GM12878 (cell line): Measurements from ENCODE around the gene MPRIP. TPM values are rescaled to one million over a fixed set of nuclear protein-coding genes. Genes with fewer than 3 reads are reported as not detected.

Source experiments
- ATAC-seq: fragments of 200-7000 bp; cut with Tn5 transposase; 3 replicates; pipeline ENCODE4 v1.9.1; 2020; ENCODE audit warnings: mild to moderate bottlenecking, moderate library complexity
- BruUV-seq: library from RNA; stranded (reverse); fragments of 400-500 nt; replicated peaks from 2 replicates; lab custom pipeline; 2021; lab: Mats Ljungman, UMichigan
- CTCF ChIA-PET: fragments of 300-600 bp; sonication (Branson Sonifier 250); formaldehyde crosslinking; extraction: SDS; loops from one replicate; lab custom pipeline; 2021; ENCODE audit warnings: inconsistent platforms; lab: Yijun Ruan, JAX
- POLR2A ChIA-PET: fragments of 350-600 bp; formaldehyde crosslinking; extraction: SDS; loops from one replicate; lab custom pipeline; 2021; ENCODE audit warnings: inconsistent platforms; lab: Charles Lee
- RAD21 ChIA-PET: fragments of 300-600 bp; sonication (Branson Sonifier 250); formaldehyde crosslinking; loops from one replicate; lab custom pipeline; 2023; ENCODE audit warnings: antibody characterized with exemption; ENCODE audit not compliant: unreplicated experiment; lab: Charles Lee
- SMC1A ChIA-PET: fragments of 300-600 bp; sonication (Branson Sonifier 250); formaldehyde crosslinking; loops from one replicate; lab custom pipeline; 2023; ENCODE audit not compliant: unreplicated experiment, uncharacterized antibody; lab: Charles Lee
- DNase-seq: peaks from one replicate; pipeline ENCODE4 v3.0.0-alpha.2; 2011; ENCODE audit warnings: low read depth, low spot score
- FAIRE-seq: peaks from 3 replicates; lab custom pipeline; 2011; peaks lifted over from hg19 to GRCh38; lab: Jason Lieb, UNC
- H2AFZ ChIP-seq: 2 replicates; pipeline ENCODE4 v1.6.0; 2011; ENCODE audit warnings: low read depth, low read length, control low read depth; ENCODE audit not compliant: control insufficient read depth
- H3K27ac ChIP-seq: 2 replicates; pipeline ENCODE4 v1.5.1; 2011; ENCODE audit warnings: control low read depth; ENCODE audit not compliant: control insufficient read depth, insufficient read depth
- H3K27me3 ChIP-seq, 2 experiments: replicated peaks in 1 of 2; 2 replicates each; pipeline versions ENCODE4 v1.6.0 to v1.6.1; 2011; ENCODE audit warnings: low read length in 1 of 2; ENCODE audit not compliant: control insufficient read depth in 2 of 2, insufficient read depth in 2 of 2
- H3K36me3 ChIP-seq, 2 experiments: 2 replicates each; pipeline ENCODE4 v1.5.1; 2011; ENCODE audit warnings: low read length in 1 of 2; ENCODE audit not compliant: control insufficient read depth in 2 of 2, insufficient read depth in 2 of 2
- H3K4me1 ChIP-seq: 2 replicates; pipeline ENCODE4 v1.6.1; 2011; ENCODE audit warnings: mild to moderate bottlenecking, low read length, moderate library complexity, mixed read lengths; ENCODE audit not compliant: control insufficient read depth, insufficient read depth
- H3K4me2 ChIP-seq: 2 replicates; pipeline ENCODE4 v1.6.0; 2011; ENCODE audit warnings: control low read depth; ENCODE audit not compliant: control insufficient read depth, insufficient read depth
- H3K4me3 ChIP-seq: fragments of 200-600 bp; sonication (generic); 2 replicates; pipeline ENCODE4 v1.5.1; 2016
- H3K79me2 ChIP-seq: 2 replicates; pipeline ENCODE4 v1.6.0; 2011; ENCODE audit warnings: low read length; ENCODE audit not compliant: control insufficient read depth, insufficient read depth
- H3K9ac ChIP-seq: 2 replicates; pipeline ENCODE4 v1.8.0; 2011; ENCODE audit warnings: low read length, control low read depth, mixed read lengths; ENCODE audit not compliant: control insufficient read depth, insufficient read depth
- H3K9me3 ChIP-seq: replicated peaks from 3 replicates; pipeline ENCODE4 v1.5.1; 2011; ENCODE audit warnings: mild to moderate bottlenecking, low read length; ENCODE audit not compliant: control insufficient read depth, insufficient read depth
- H4K20me1 ChIP-seq: 2 replicates; pipeline ENCODE4 v1.6.0; 2011; ENCODE audit not compliant: control insufficient read depth, insufficient read depth
- BRCA1 ChIP-seq: IDR thresholded peaks from 2 replicates; pipeline ENCODE4 v1.6.1; 2011; ENCODE audit warnings: low read depth, low read length, improper control_type of control experiment
- CEBPB ChIP-seq, 2 experiments: fragments of 150-350 bp in 1 of 2; IDR thresholded peaks; 2 replicates each; pipeline ENCODE4 v1.6.1; 2012 to 2014; ENCODE audit warnings: low read depth in 2 of 2, low read length in 2 of 2, borderline replicate concordance in 1 of 2, inconsistent platforms in 1 of 2
- CREM ChIP-seq: IDR thresholded peaks from 2 replicates; pipeline ENCODE4 v1.6.1; 2014; ENCODE audit warnings: antibody characterized with exemption, low read depth
- EGR1 ChIP-seq, 2 experiments: IDR thresholded peaks; 1 replicate in 1 of 2; 2 replicates in 1 of 2; pipeline ENCODE4 v1.6.1; 2011 to 2012; ENCODE audit warnings: low read depth in 2 of 2, low read length in 2 of 2, borderline replicate concordance in 1 of 2, mild to moderate bottlenecking in 1 of 2, moderate library complexity in 1 of 2
- KAT2A ChIP-seq: conservative IDR thresholded peaks from 2 replicates; pipeline ENCODE4 v1.6.1; 2011; ENCODE audit warnings: low read depth, low read length; ENCODE audit not compliant: control insufficient read depth
- MEF2A ChIP-seq: IDR thresholded peaks from 2 replicates; pipeline ENCODE4 v1.6.1; 2011; ENCODE audit warnings: low read depth, mild to moderate bottlenecking, low read length, moderate library complexity; ENCODE audit not compliant: insufficient read depth
- RAD21 ChIP-seq: IDR thresholded peaks from 2 replicates; pipeline ENCODE4 v1.6.1; 2011; ENCODE audit warnings: mild to moderate bottlenecking, low read depth, low read length, moderate library complexity; ENCODE audit not compliant: insufficient read depth
- WRNIP1 ChIP-seq: IDR thresholded peaks from 2 replicates; pipeline ENCODE4 v1.6.1; 2011; ENCODE audit warnings: low read depth, low read length, improper control_type of control experiment, borderline replicate concordance
- ZNF24 ChIP-seq: fragments of 450-650 bp; IDR thresholded peaks from 2 replicates; pipeline ENCODE4 v1.6.1; 2017; ENCODE audit warnings: antibody characterized with exemption, mild to moderate bottlenecking
- WGBS: methylation state at CpG from one replicate; pipeline ENCODE4 v1.1.6; 2016; ENCODE audit warnings: low lambda C conversion rate; ENCODE audit not compliant: insufficient replicate concordance, insufficient coverage; ENCODE audit errors: missing lambda C conversion rate; 5-methylcytosine and 5-hydroxymethylcytosine counted together
- in situ Hi-C: fragments of 300-500 bp; cut with MboI; formaldehyde crosslinking; loops from 9 replicates; pipeline ENCODE4 v1.14.3; 2018; ENCODE audit warnings: mixed read lengths
- intact Hi-C: fragments of 100-400 bp; cut with micrococcal nuclease; formaldehyde crosslinking; loops from one replicate; pipeline ENCODE4 v1.14.2; 2022; ENCODE audit not compliant: unreplicated experiment
- polyA plus RNA-seq, 11 experiments: library from polyadenylated mRNA; depleted of rRNA in 4 of 11; unstranded in 6 of 11; stranded (reverse) in 5 of 11; fragments of >200 nt; fragmentation: Nextera tagmentation in 4 of 11; fragmentation: Illumina TruSeq in 1 of 11; extraction: Ambion mirVana in 4 of 11; extraction: Trizol in 1 of 11; gene quantifications; 1 replicate in 1 of 11; 2 replicates in 10 of 11; pipeline versions ENCODE4 v1.2.1 to v1.2.3, GENCODE V29; 2011 to 2016; ENCODE audit warnings: inconsistent platforms in 2 of 11, missing spikeins in 2 of 11, low read depth in 1 of 11
- total RNA-seq, 4 experiments: library from RNA; depleted of rRNA in 3 of 4; stranded (reverse); fragments of >200 nt in 3 of 4; fragmentation: Illumina TruSeq in 1 of 4; extraction: Trizol in 1 of 4; gene quantifications; 2 replicates each; pipeline versions ENCODE4 v1.2.1 to v1.2.3, GENCODE V29; 2013 to 2021
- TF ChIP-seq, protein P1 (sequence below): fragments of 150-350 bp; IDR thresholded peaks from 2 replicates; pipeline ENCODE4 v1.6.1; 2014; ENCODE audit warnings: mild to moderate bottlenecking, low read depth, low read length
- TF ChIP-seq, protein P2 (sequence below): fragments of 450-650 bp; IDR thresholded peaks from 2 replicates; pipeline ENCODE4 v1.6.1; 2017; ENCODE audit warnings: mild to moderate bottlenecking, moderate library complexity
- TF ChIP-seq, protein P3 (sequence below): fragments of 450-650 bp; IDR thresholded peaks from 2 replicates; pipeline ENCODE4 v1.6.1; 2017; ENCODE audit warnings: mild to moderate bottlenecking, moderate library complexity

The MPRIP gene
- total and polyA plus RNA-seq, 10 of the 15 experiments (the other 5 are each of a cell fraction or from before 2014, with no cell fraction given), result 16.5 to 168 (median 71.7) TPM

DNA sequence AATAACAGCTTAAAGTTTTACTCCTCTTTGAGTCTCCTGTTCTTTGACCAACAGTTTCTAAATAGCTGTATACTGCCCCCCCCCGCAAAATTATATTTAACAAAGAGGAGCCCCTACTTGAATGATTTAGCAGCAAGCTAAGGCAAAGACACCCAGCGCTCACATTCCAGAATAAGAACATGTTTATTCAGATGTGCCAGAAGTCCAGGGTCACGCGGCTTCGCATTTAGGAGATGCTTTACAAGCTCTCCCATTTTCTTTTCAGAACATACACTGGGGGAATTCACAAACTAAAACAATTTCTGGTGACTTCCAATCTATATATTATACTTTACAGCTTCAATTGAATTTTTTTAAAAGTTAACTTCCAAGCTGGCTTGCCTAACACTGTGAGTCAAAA lies 158.6 kb downstream of the MPRIP start (continued):
- TF ChIP-seq KAT2A, result no peak

DNA sequence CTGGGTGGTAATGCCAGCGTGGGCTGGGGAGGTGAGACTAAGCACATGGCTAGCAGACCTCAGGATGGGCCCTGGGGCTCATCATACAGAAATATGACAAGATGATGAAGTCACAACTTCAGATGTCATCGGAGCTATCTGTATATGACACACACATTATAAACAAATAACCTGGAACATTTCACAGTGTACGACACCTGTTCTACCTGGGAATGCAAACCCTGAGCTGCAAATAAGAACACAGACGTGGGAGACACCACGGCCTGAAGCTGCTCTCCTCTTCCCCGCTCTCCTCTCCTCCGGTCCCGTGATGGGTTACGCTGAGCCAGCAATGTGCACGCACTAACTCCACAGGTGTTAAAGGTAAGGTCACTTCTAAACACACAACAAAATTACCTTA lies 159.0 kb downstream of the MPRIP start:
- Histone ChIP-seq H3K4me2 (no peak overlapping the region), H3K36me3 (peaks cover 2 to 7% of the 10 kb centered on the region in 2 experiments), H3K27ac (no peak overlapping the region), H4K20me1 (no peaks in the 10 kb centered on the region), H3K9ac (no peak overlapping the region), H3K9me3 (no peaks in the 10 kb centered on the region), H3K27me3 (no peaks in the 10 kb centered on the region), H3K79me2 (peaks cover 32% of the 10 kb centered on the region), H3K4me3 (no peak overlapping the region), H3K4me1 (peaks cover 9% of the 10 kb centered on the region; the same call in 1 of the 2 replicates), H2AFZ (no peak overlapping the region)
- POLR2A ChIA-PET, result interaction anchor here (1.1 kb wide), 1 partner anchor 9 kb away, joined by 3 read pairs; no protein-coding TSS in a partner anchor
- no peak for FAIRE-seq
- WGBS, result 86% methylated on average over 10 of the region's 10 CpGs
- CTCF ChIA-PET, result interaction anchor here (0.7 to 1.1 kb wide), 2 partner anchors 41 to 57 kb away, joined by 3 read pairs; no protein-coding TSS in a partner anchor
- no peak for DNase-seq
- no peak for ATAC-seq
- in situ Hi-C loops (no loop called here), intact Hi-C loops (loop anchor here (10.0 kb wide), 2 partner anchors 104 to 196 kb away; partner anchors contain the start of gene NT5M)
- RAD21 ChIA-PET, result no interaction called here
- no TSS peak for BruUV-seq
- SMC1A ChIA-PET, result interaction anchor here (1.1 to 3.1 kb wide), 2 partner anchors 11 to 20 kb away, joined by 8 to 10 read pairs; no protein-coding TSS in a partner anchor
- TF ChIP-seq EGR1 (IDR thresholded peaks at IDR 0.05; ENCODE audit: borderline replicate concordance in 1 of 2, low read depth in 2 of 2, low read length in 2 of 2) (no peak), RAD21 (no peak), CEBPB (IDR thresholded peaks at IDR 0.05; ENCODE audit: borderline replicate concordance in 1 of 2, low read depth in 2 of 2, low read length in 2 of 2) (no peak), BRCA1 (no peak), MEF2A (no peak), ZNF24 (no peak), WRNIP1 (no peak), CREM (no peak)
- TF ChIP-seq, protein P1, sequence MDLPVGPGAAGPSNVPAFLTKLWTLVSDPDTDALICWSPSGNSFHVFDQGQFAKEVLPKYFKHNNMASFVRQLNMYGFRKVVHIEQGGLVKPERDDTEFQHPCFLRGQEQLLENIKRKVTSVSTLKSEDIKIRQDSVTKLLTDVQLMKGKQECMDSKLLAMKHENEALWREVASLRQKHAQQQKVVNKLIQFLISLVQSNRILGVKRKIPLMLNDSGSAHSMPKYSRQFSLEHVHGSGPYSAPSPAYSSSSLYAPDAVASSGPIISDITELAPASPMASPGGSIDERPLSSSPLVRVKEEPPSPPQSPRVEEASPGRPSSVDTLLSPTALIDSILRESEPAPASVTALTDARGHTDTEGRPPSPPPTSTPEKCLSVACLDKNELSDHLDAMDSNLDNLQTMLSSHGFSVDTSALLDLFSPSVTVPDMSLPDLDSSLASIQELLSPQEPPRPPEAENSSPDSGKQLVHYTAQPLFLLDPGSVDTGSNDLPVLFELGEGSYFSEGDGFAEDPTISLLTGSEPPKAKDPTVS, result no peak
- TF ChIP-seq, protein P2, sequence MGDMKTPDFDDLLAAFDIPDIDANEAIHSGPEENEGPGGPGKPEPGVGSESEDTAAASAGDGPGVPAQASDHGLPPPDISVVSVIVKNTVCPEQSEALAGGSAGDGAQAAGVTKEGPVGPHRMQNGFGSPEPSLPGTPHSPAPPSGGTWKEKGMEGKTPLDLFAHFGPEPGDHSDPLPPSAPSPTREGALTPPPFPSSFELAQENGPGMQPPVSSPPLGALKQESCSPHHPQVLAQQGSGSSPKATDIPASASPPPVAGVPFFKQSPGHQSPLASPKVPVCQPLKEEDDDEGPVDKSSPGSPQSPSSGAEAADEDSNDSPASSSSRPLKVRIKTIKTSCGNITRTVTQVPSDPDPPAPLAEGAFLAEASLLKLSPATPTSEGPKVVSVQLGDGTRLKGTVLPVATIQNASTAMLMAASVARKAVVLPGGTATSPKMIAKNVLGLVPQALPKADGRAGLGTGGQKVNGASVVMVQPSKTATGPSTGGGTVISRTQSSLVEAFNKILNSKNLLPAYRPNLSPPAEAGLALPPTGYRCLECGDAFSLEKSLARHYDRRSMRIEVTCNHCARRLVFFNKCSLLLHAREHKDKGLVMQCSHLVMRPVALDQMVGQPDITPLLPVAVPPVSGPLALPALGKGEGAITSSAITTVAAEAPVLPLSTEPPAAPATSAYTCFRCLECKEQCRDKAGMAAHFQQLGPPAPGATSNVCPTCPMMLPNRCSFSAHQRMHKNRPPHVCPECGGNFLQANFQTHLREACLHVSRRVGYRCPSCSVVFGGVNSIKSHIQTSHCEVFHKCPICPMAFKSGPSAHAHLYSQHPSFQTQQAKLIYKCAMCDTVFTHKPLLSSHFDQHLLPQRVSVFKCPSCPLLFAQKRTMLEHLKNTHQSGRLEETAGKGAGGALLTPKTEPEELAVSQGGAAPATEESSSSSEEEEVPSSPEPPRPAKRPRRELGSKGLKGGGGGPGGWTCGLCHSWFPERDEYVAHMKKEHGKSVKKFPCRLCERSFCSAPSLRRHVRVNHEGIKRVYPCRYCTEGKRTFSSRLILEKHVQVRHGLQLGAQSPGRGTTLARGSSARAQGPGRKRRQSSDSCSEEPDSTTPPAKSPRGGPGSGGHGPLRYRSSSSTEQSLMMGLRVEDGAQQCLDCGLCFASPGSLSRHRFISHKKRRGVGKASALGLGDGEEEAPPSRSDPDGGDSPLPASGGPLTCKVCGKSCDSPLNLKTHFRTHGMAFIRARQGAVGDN, result no peak
- TF ChIP-seq, protein P3, sequence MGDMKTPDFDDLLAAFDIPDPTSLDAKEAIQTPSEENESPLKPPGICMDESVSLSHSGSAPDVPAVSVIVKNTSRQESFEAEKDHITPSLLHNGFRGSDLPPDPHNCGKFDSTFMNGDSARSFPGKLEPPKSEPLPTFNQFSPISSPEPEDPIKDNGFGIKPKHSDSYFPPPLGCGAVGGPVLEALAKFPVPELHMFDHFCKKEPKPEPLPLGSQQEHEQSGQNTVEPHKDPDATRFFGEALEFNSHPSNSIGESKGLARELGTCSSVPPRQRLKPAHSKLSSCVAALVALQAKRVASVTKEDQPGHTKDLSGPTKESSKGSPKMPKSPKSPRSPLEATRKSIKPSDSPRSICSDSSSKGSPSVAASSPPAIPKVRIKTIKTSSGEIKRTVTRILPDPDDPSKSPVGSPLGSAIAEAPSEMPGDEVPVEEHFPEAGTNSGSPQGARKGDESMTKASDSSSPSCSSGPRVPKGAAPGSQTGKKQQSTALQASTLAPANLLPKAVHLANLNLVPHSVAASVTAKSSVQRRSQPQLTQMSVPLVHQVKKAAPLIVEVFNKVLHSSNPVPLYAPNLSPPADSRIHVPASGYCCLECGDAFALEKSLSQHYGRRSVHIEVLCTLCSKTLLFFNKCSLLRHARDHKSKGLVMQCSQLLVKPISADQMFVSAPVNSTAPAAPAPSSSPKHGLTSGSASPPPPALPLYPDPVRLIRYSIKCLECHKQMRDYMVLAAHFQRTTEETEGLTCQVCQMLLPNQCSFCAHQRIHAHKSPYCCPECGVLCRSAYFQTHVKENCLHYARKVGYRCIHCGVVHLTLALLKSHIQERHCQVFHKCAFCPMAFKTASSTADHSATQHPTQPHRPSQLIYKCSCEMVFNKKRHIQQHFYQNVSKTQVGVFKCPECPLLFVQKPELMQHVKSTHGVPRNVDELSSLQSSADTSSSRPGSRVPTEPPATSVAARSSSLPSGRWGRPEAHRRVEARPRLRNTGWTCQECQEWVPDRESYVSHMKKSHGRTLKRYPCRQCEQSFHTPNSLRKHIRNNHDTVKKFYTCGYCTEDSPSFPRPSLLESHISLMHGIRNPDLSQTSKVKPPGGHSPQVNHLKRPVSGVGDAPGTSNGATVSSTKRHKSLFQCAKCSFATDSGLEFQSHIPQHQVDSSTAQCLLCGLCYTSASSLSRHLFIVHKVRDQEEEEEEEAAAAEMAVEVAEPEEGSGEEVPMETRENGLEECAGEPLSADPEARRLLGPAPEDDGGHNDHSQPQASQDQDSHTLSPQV, result no peak
